Fibroblast of the aortic adventitia (primary cell): ENCODE measurements around the gene CFAP161. TPM values are rescaled to one million over a fixed set of nuclear protein-coding genes. Genes with fewer than 3 reads are reported as not detected.

Experiments
- DNase-seq: peaks from one replicate; pipeline ENCODE4 v3.0.0-alpha.2; 2010; ENCODE audit warnings: low read depth
- H3K4me3 ChIP-seq: 2 replicates; pipeline ENCODE4 v1.5.1; 2011; ENCODE audit warnings: low read depth, mild to moderate bottlenecking, control low read depth, low read length, moderate library complexity
- total RNA-seq: library from RNA; depleted of rRNA; stranded (reverse); fragments of >200 nt; gene quantifications from 2 replicates; pipeline ENCODE4 v1.2.3, GENCODE V29; 2012; ENCODE audit warnings: low replicate concordance
- TF ChIP-seq, protein P1 (sequence below): IDR thresholded peaks from 2 replicates; pipeline ENCODE4 v1.5.1; 2011; ENCODE audit warnings: mild to moderate bottlenecking, low read length, control low read depth, inconsistent platforms; ENCODE audit not compliant: insufficient read depth

Gene CFAP161
- total RNA-seq, 1 donor = not detected

DNA sequence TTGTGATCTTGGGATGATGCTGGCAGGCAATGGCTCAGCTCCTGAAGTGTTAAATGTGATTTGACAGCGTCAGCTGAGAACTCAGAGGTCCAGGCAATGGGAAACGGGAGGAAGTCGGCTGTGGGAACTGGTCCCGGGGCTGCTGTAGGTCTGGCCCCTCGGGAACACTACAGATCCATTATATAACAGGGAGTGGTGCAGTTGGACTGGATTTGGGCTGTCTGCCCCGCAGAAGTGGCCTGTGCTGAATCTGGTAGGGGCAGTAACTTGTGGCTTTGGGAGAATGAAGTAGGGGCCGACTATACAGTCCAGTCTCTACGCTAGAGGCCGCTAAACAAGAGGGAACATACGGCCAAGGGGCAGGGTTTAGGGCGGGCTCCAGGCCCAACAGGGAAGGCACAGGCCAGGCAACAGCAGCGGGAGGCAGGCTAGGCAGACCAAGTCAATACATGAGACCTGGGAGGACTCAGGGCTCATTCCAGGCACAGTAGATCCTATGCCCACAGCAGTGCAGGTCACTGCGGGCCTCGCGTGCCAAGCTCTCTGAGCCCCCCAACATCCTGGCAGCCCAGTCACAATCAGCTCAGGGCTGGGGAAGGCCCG, 42.3 kb downstream of the CFAP161 start:
- peak; percentile 68 for DNase-seq
- H3K4me3 ChIP-seq = no peak overlapping the region
- TF ChIP-seq, protein P1, sequence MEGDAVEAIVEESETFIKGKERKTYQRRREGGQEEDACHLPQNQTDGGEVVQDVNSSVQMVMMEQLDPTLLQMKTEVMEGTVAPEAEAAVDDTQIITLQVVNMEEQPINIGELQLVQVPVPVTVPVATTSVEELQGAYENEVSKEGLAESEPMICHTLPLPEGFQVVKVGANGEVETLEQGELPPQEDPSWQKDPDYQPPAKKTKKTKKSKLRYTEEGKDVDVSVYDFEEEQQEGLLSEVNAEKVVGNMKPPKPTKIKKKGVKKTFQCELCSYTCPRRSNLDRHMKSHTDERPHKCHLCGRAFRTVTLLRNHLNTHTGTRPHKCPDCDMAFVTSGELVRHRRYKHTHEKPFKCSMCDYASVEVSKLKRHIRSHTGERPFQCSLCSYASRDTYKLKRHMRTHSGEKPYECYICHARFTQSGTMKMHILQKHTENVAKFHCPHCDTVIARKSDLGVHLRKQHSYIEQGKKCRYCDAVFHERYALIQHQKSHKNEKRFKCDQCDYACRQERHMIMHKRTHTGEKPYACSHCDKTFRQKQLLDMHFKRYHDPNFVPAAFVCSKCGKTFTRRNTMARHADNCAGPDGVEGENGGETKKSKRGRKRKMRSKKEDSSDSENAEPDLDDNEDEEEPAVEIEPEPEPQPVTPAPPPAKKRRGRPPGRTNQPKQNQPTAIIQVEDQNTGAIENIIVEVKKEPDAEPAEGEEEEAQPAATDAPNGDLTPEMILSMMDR = peak; percentile 30

DNA sequence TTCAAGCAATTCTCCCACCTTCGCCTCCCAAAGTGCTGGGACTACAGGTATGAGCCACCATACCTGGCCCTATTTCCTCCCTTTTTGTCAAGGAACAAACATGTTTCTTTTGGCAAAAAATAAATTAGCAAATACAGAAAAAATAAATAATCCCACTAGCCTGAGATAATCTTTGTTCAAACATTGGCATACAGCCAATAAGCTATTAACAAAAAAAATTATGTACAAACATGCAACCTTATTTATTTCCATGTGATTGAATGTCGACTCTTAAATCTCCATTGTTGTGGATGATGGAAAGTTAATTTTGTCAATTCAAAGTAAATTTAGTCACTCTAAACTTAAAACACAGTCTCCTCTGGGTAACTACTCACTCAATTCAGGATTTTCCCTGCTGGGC, 44.3 kb downstream of the CFAP161 start:
- TF ChIP-seq, protein P1 = no peak
- no peak overlapping the region for H3K4me3 ChIP-seq
- no peak for DNase-seq

DNA sequence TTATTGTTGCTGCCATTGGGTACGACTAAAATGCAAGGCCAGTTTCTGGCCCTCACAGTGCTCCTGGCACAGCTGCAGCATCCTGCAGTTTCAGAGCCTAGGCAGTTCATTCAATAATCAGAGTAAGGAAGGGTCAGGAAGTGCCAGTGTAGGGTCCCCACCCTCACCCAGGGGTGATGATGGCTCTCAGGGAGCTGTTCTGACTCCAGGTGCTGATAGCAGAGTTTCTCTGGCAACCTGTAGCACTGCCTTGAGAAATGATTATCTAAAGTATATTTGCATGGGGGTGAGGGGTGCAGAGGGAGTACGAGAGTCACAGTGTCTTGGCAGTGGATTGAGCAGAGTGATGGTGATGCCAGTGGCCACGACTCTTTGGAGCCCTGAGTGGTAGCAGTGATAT, 47.1 kb downstream of the CFAP161 start:
- no peak for DNase-seq
- no peak overlapping the region for H3K4me3 ChIP-seq
- TF ChIP-seq, protein P1 = no peak

DNA sequence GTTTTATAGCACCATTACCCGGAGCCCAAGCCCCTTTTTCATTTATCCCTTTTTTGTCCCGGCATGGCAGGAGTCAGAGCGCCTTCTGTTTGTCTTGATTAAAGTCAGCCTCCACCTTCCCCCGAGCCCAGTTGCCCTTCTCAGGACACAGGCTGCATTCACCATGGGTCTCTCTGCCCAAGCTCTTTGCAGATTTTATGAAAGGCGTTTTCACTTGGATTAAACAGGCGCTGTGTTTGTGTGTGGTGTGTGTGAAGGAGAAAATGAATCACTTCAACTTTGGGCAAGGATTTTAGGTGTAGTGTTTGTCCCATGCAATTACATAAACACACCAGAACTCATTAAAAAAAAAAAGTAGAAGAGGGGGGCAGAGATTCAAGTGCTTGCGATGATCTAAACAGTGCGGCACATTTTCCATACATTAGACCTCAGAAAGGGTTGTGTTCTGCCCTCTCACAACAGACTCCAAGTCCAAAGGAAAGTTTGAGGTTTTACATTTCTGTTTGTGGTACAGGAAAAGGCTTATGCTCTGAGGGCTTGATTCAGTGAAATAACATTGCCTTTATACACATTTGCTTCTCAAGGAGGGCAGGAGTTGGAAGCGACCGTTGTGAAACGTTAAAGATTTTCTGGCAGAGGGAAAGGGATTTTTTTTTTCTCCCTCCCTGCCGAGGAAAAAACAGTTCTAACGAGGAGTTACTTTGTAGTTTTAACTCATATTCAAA, 48.1 kb downstream of the CFAP161 start:
- H3K4me3 ChIP-seq = peak overlapping the region; percentile 42
- TF ChIP-seq, protein P1 = no peak
- peak; percentile 56 for DNase-seq

DNA sequence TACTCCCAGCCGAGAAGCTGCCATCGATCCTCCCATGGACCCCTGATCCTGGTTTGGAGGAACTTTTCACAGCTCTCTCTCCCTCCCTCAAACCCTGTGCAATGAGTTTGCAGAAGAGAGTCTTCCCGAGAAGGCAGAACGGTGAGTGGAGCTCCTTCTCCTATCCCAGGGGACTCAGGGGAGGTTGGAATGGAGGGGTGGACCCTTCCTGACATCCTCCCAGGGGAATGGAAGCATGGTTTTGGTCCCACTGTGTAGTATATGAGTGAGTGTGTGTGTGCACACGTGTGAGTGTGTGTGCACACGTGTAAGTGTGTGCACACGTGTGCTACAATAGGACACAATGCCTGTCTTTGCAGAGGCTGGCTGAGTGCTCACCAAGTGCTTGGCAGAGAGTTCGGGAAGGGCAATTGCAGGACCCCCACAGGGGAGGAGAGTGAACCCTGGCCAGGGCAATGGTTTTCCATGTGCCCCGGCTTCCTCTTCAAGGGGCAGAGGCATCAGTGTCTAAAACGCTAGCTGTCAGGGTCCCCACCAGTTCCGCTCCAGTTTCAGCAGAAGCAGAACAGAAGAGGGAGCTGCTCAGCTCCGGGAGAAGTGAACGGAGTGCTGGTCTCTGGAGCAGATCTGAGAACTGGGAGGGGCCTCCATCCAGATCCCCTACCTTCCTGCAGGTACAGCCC, 48.8 kb downstream of the CFAP161 start:
- TF ChIP-seq, protein P1 = peak; percentile 11
- no peak for DNase-seq
- H3K4me3 ChIP-seq = peak overlapping the region; percentile 42

DNA sequence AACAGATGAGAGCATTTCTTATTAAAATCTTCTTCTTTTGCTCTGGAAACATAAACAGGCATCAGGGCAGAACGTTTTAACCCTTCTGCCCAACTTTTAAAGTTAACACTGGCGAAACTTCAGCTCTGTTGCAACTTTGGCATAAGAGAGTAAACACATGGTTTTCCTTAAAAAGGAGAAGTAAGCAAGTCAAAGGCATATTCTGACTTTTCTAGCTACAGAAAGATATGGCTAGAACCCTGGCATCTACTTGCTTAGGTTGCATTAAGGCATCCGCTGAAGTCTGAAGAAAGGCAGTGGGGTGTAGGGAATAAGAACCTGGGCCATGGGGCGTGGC, 49.3 kb downstream of the CFAP161 start:
- no peak overlapping the region for H3K4me3 ChIP-seq
- DNase-seq = no peak
- TF ChIP-seq, protein P1 = no peak
